ENCODE measurements around the gene DNAJB1. TPM values are rescaled to one million over a fixed set of nuclear protein-coding genes. Genes with fewer than 3 reads are reported as not detected.
"Not testable (repeated sequence)": the region's sequence is repeated elsewhere in the genome, so short reads cannot be mapped to it uniquely, and the experiment has no call there.

The DNAJB1 gene
- total RNA-seq, 1 donor from 2014 or later, result 92.5 TPM

DNA sequence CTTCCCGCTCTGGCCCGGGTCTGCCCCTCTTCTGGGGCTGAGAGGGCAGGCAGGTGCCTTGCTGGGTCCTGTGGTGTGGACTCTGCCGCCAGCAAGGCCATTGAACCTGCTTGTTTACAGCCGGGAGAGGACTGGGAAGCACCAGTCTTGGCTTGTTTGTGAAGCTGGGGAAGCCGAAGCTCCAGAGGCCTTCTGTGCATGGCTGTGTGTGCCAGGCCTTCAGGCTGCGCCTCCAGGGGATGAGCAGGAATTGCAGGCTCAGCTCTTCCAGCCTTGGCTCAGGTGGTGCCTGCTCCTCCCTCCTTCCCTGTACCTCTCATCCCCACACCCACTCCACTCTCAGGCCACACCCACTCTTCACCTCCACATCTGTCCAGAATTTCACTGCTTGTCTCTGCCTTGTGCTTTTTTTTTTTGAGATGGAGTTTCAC, 36.2 kb upstream of the DNAJB1 start:
- intact Hi-C loops (cut with DNase I), result no loop called here
- ATAC-seq, result peak in 1 of 2 donors; percentile 16
- H3K9me3 ChIP-seq, result no peaks in the 10 kb centered on the region
- H3K4me1 ChIP-seq, result peaks cover 22% of the 10 kb centered on the region
- H3K27ac ChIP-seq, result no peak overlapping the region
- TF ChIP-seq CTCF (IDR thresholded peaks at IDR 0.05), result no peak
- H3K36me3 ChIP-seq, result no peaks in the 10 kb centered on the region
- no peak for DNase-seq
- no peak overlapping the region for H3K4me3 ChIP-seq
- no peaks in the 10 kb centered on the region for H3K27me3 ChIP-seq (ENCODE audit: low read depth)

- Histone ChIP-seq H3K27me3 (ENCODE audit: low read depth) (no peaks in the 10 kb centered on the region), H3K9me3 (no peaks in the 10 kb centered on the region), H3K4me3 (no peak overlapping the region), H3K36me3 (peaks cover 5% of the 10 kb centered on the region), H3K27ac (no peak overlapping the region), H3K4me1 (peaks cover 22% of the 10 kb centered on the region)
- no peak for TF ChIP-seq CTCF (IDR thresholded peaks at IDR 0.05)
- intact Hi-C loops (cut with DNase I), result no loop called here
- no peak for ATAC-seq
- DNase-seq, result no peak
These were observed 35.7 kb upstream of the DNAJB1 start for GRCh38 chr19:14553939-14554243.

- Histone ChIP-seq H3K4me3 (no peak overlapping the region), H3K4me1 (peaks cover 22% of the 10 kb centered on the region), H3K9me3 (no peaks in the 10 kb centered on the region), H3K36me3 (peaks cover 11% of the 10 kb centered on the region), H3K27me3 (ENCODE audit: low read depth) (no peaks in the 10 kb centered on the region), H3K27ac (no peak overlapping the region)
- no peak for TF ChIP-seq CTCF (IDR thresholded peaks at IDR 0.05)
- DNase-seq (no peak), ATAC-seq (no peak)
- intact Hi-C loops (cut with DNase I), result no loop called here
These were observed 35.1 kb upstream of the DNAJB1 start for GRCh38 chr19:14553042-14553938.

DNA sequence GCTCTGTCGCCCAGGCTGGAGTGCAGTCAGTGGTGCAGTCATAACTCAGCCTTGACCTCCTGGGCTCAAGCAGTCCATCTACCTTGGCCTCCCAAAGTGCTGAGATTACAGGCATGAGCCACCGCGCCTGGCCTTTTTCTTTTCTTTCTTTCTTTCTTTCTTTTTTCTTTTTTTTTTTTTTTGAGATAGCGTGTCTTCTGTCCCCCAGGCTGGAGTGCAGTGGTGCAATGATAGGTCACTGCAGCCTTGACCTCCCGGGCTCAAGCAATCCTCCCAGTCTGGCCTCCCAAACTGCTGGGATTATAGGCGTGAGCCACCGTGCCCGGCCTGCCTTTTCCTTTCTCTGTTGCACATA, 33.8 kb upstream of the DNAJB1 start:
- H3K36me3 ChIP-seq, result peaks cover 11% of the 10 kb centered on the region
- H3K9me3 ChIP-seq; H3K4me3 ChIP-seq; H3K27me3 ChIP-seq (ENCODE audit: low read depth); ATAC-seq; DNase-seq; intact Hi-C loops (cut with DNase I); H3K27ac ChIP-seq: not testable (repeated sequence)
- peaks cover 20% of the 10 kb centered on the region for H3K4me1 ChIP-seq

GRCh38 chr19:14551134-14552005, 33.2 kb upstream of the DNAJB1 start:
- ATAC-seq (peak; percentile 43 to 54), DNase-seq (peak; percentile 64)
- not testable (repeated sequence) for H3K27ac ChIP-seq

More at GRCh38 chr19:14551134-14552005, 33.2 kb upstream of the DNAJB1 start:
- TF ChIP-seq CTCF (IDR thresholded peaks at IDR 0.05), result peak; percentile 6
- intact Hi-C loops (cut with DNase I); H3K9me3 ChIP-seq; H3K4me3 ChIP-seq; H3K27me3 ChIP-seq (ENCODE audit: low read depth): not testable (repeated sequence)
- peaks cover 11% of the 10 kb centered on the region for H3K36me3 ChIP-seq
- peaks cover 14% of the 10 kb centered on the region for H3K4me1 ChIP-seq

Data from lower lobe of right lung (tissue), 2 donors.